IMR-90 (cell line): ENCODE results near the gene SPTLC2. TPM values are rescaled to one million over a fixed set of nuclear protein-coding genes. Genes with fewer than 3 reads are reported as not detected.

Source experiments
- ATAC-seq: fragments of 200-7000 bp; cut with Tn5 transposase; 2 replicates; pipeline ENCODE4 v1.9.1; 2020; ENCODE audit warnings: low read depth, mild to moderate bottlenecking, moderate library complexity
- BruUV-seq: library from RNA; stranded (reverse); fragments of 400-500 nt; replicated peaks from 2 replicates; lab custom pipeline; 2021; lab: Mats Ljungman, UMichigan
- CTCF ChIA-PET: fragments of 300-600 bp; formaldehyde crosslinking; extraction: SDS; loops from one replicate; lab custom pipeline; 2021; ENCODE audit warnings: antibody characterized with exemption; lab: Yijun Ruan, JAX
- POLR2A ChIA-PET: fragments of 300-600 bp; sonication (Branson Sonifier 250); formaldehyde crosslinking; loops from one replicate; lab custom pipeline; 2022; ENCODE audit warnings: antibody characterized with exemption; ENCODE audit not compliant: unreplicated experiment; lab: Charles Lee
- DNase-seq: peaks from one replicate; pipeline ENCODE4 v3.0.0; 2013
- H2AFZ ChIP-seq: replicated peaks from 2 replicates; pipeline ENCODE3; 2013; ENCODE audit warnings: low read length, mild to moderate bottlenecking; ENCODE audit not compliant: poor library complexity
- H2AK5ac ChIP-seq: 2 replicates; pipeline ENCODE4 v1.6.1; 2013; ENCODE audit warnings: low read depth, low read length, inconsistent platforms
- H2AK9ac ChIP-seq: replicated peaks from 2 replicates; pipeline ENCODE3; 2013; ENCODE audit warnings: mild to moderate bottlenecking, low read depth, low read length, moderate library complexity; ENCODE audit not compliant: poor library complexity
- H2BK120ac ChIP-seq: 2 replicates; pipeline ENCODE4 v1.6.1; 2013; ENCODE audit warnings: low read depth, low read length, inconsistent platforms
- H2BK15ac ChIP-seq: 3 replicates; pipeline ENCODE4 v1.6.1; 2013; ENCODE audit warnings: low read depth, low read length, inconsistent platforms
- H2BK20ac ChIP-seq: 2 replicates; pipeline ENCODE4 v1.6.1; 2013; ENCODE audit warnings: low read depth, mild to moderate bottlenecking, inconsistent platforms, low read length, moderate library complexity
- H2BK5ac ChIP-seq: 2 replicates; pipeline ENCODE4 v1.6.1; 2013; ENCODE audit warnings: mild to moderate bottlenecking, low read depth, low read length, inconsistent platforms; ENCODE audit not compliant: poor library complexity, severe bottlenecking
- H3K14ac ChIP-seq: replicated peaks from 2 replicates; pipeline ENCODE4 v1.6.1; 2013; ENCODE audit warnings: low read depth, low read length, inconsistent platforms
- H3K18ac ChIP-seq: 2 replicates; pipeline ENCODE4 v1.6.1; 2013; ENCODE audit warnings: low read depth, low read length, control low read depth
- H3K23ac ChIP-seq: 2 replicates; pipeline ENCODE4 v1.6.1; 2013; ENCODE audit warnings: low read depth, low read length, inconsistent platforms
- H3K27ac ChIP-seq: 2 replicates; pipeline ENCODE4 v1.5.1; 2013; ENCODE audit warnings: mild to moderate bottlenecking, control low read depth, low read length; ENCODE audit not compliant: insufficient read depth
- H3K27me3 ChIP-seq: 2 replicates; pipeline ENCODE4 v1.6.1; 2013; ENCODE audit warnings: low read length; ENCODE audit not compliant: control insufficient read depth, insufficient read depth
- H3K36me3 ChIP-seq: 2 replicates; pipeline ENCODE4 v1.6.1; 2013; ENCODE audit warnings: low read length, mixed read lengths; ENCODE audit not compliant: control insufficient read depth, insufficient read depth
- H3K4ac ChIP-seq: 2 replicates; pipeline ENCODE4 v1.6.1; 2013; ENCODE audit warnings: low read depth, low read length, inconsistent platforms
- H3K4me1 ChIP-seq: 2 replicates; pipeline ENCODE4 v1.6.1; 2013; ENCODE audit warnings: low read length, mixed read lengths; ENCODE audit not compliant: control insufficient read depth, insufficient read depth
- H3K4me2 ChIP-seq: 2 replicates; pipeline ENCODE4 v1.6.1; 2013; ENCODE audit warnings: low read depth, mild to moderate bottlenecking, control low read depth, low read length, moderate library complexity
- H3K4me3 ChIP-seq: 2 replicates; pipeline ENCODE4 v1.5.1; 2013; ENCODE audit warnings: low read depth, mild to moderate bottlenecking, control low read depth, low read length, moderate library complexity; ENCODE audit not compliant: insufficient read depth
- H3K56ac ChIP-seq: 2 replicates; pipeline ENCODE4 v1.6.1; 2013; ENCODE audit warnings: low read length, inconsistent platforms; ENCODE audit not compliant: insufficient read depth; ENCODE audit errors: extremely low read depth
- H3K79me1 ChIP-seq, 2 experiments: 2 replicates each; pipeline ENCODE4 v1.6.1; 2013; ENCODE audit warnings: low read length in 2 of 2, inconsistent platforms in 1 of 2, low read depth in 1 of 2
- H3K9ac ChIP-seq: 2 replicates; pipeline ENCODE4 v1.6.1; 2013; ENCODE audit warnings: low read depth, low read length, control low read depth
- H3K9me1 ChIP-seq: 2 replicates; pipeline ENCODE4 v1.6.1; 2013; ENCODE audit warnings: low read length, inconsistent platforms; ENCODE audit not compliant: insufficient read depth
- H3K9me3 ChIP-seq: 2 replicates; pipeline ENCODE4 v1.6.1; 2013; ENCODE audit warnings: low read length; ENCODE audit not compliant: control insufficient read depth, insufficient read depth
- H4K20me1 ChIP-seq: 2 replicates; pipeline ENCODE4 v1.6.1; 2013; ENCODE audit warnings: low read length, inconsistent platforms; ENCODE audit not compliant: insufficient read depth
- H4K5ac ChIP-seq: 2 replicates; pipeline ENCODE4 v1.6.1; 2013; ENCODE audit warnings: mild to moderate bottlenecking, low read depth, low read length, control low read depth
- H4K8ac ChIP-seq, 2 experiments: 2 replicates each; pipeline ENCODE4 v1.6.1; 2013; ENCODE audit warnings: low read depth in 2 of 2, low read length in 2 of 2, control low read depth in 1 of 2, inconsistent platforms in 1 of 2
- H4K91ac ChIP-seq: 2 replicates; pipeline ENCODE4 v1.6.1; 2013; ENCODE audit warnings: low read depth, low read length, inconsistent platforms; ENCODE audit not compliant: insufficient read depth
- BHLHE40 ChIP-seq: fragments of 150-350 bp; IDR thresholded peaks from 2 replicates; pipeline ENCODE4 v1.6.1; 2016; ENCODE audit warnings: mild to moderate bottlenecking, low read depth, low read length
- CEBPB ChIP-seq: IDR thresholded peaks from 2 replicates; pipeline ENCODE4 v1.6.1; 2012; ENCODE audit warnings: low read depth, low read length, improper control_type of control experiment
- CHD1 ChIP-seq: IDR thresholded peaks from 2 replicates; pipeline ENCODE4 v1.6.1; 2012; ENCODE audit warnings: low read depth, low read length, improper control_type of control experiment
- CTCF ChIP-seq: conservative IDR thresholded peaks from 2 replicates; pipeline ENCODE4 v1.5.1; 2012; ENCODE audit warnings: mild to moderate bottlenecking, low read depth, low read length, improper control_type of control experiment
- ELK1 ChIP-seq: fragments of 150-350 bp; IDR thresholded peaks from 2 replicates; pipeline ENCODE4 v1.6.1; 2016; ENCODE audit warnings: low read depth, mild to moderate bottlenecking, low read length, moderate library complexity, borderline replicate concordance
- FOS ChIP-seq: fragments of 150-350 bp; IDR thresholded peaks from 2 replicates; pipeline ENCODE4 v1.6.1; 2016; ENCODE audit warnings: low read depth, low read length
- MAFK ChIP-seq: IDR thresholded peaks from 2 replicates; pipeline ENCODE4 v1.6.1; 2012; ENCODE audit warnings: low read depth, low read length, improper control_type of control experiment
- MAZ ChIP-seq: IDR thresholded peaks from 2 replicates; pipeline ENCODE4 v1.6.1; 2012; ENCODE audit warnings: low read depth, mild to moderate bottlenecking, low read length, improper control_type of control experiment, moderate library complexity, borderline replicate concordance
- MXI1 ChIP-seq: IDR thresholded peaks from 2 replicates; pipeline ENCODE4 v1.6.1; 2012; ENCODE audit warnings: low read depth, mild to moderate bottlenecking, low read length, moderate library complexity, borderline replicate concordance
- NFE2L2 ChIP-seq: fragments of 150-350 bp; IDR thresholded peaks from 2 replicates; pipeline ENCODE4 v1.6.1; 2016; ENCODE audit warnings: low read depth, mild to moderate bottlenecking, low read length
- POLR2A ChIP-seq: IDR thresholded peaks from 2 replicates; pipeline ENCODE4 v1.6.1; 2012; ENCODE audit warnings: mild to moderate bottlenecking, low read depth, low read length
- RAD21 ChIP-seq: IDR thresholded peaks from 2 replicates; pipeline ENCODE4 v1.6.1; 2012; ENCODE audit warnings: low read length, improper control_type of control experiment
- RCOR1 ChIP-seq: IDR thresholded peaks from 2 replicates; pipeline ENCODE4 v1.6.1; 2012; ENCODE audit warnings: mild to moderate bottlenecking, low read length, improper control_type of control experiment; ENCODE audit not compliant: insufficient replicate concordance
- RFX5 ChIP-seq: IDR thresholded peaks from 2 replicates; pipeline ENCODE4 v1.8.0; 2012; ENCODE audit warnings: low read depth, mild to moderate bottlenecking, low read length, moderate library complexity
- SMC3 ChIP-seq: fragments of 150-350 bp; IDR thresholded peaks from 2 replicates; pipeline ENCODE4 v1.6.1; 2016; ENCODE audit warnings: low read depth, mild to moderate bottlenecking, antibody characterized with exemption, low read length, moderate library complexity
- USF2 ChIP-seq: fragments of 150-350 bp; IDR thresholded peaks from 2 replicates; pipeline ENCODE4 v1.6.1; 2017; ENCODE audit warnings: mild to moderate bottlenecking, antibody characterized with exemption, low read length, low read depth
- WGBS, 2 experiments: methylation state at CpG; one replicate each; pipeline versions ENCODE4 v1.1.5 to v1.1.7; 2013; ENCODE audit warnings: missing lambda C conversion rate in 2 of 2; ENCODE audit not compliant: insufficient read length in 1 of 2; ENCODE audit errors: extremely low coverage in 2 of 2; 5-methylcytosine and 5-hydroxymethylcytosine counted together
- dilution Hi-C: fragments of 300-500 bp; cut with HindIII; formaldehyde crosslinking; loops from one replicate; pipeline ENCODE4 v1.14.3; 2018; ENCODE audit warnings: low sequenced_read_pairs; ENCODE audit not compliant: unreplicated experiment
- in situ Hi-C: fragments of 300-500 bp; cut with MboI; formaldehyde crosslinking; loops from 3 replicates; pipeline ENCODE4 v1.14.3; 2019; ENCODE audit warnings: low sequenced_read_pairs, inconsistent platforms, mixed read lengths
- intact Hi-C: fragments of 100-400 bp; cut with micrococcal nuclease; formaldehyde crosslinking; loops from 2 replicates; pipeline ENCODE4 v1.10.0; 2022
- polyA plus RNA-seq, 3 experiments: library from polyadenylated mRNA; depleted of rRNA; stranded (reverse); fragments of >200 nt; gene quantifications; 2 replicates each; pipeline ENCODE4 v1.2.3, GENCODE V29; 2012; ENCODE audit warnings: low replicate concordance in 1 of 3
- total RNA-seq: library from RNA; depleted of rRNA; stranded (reverse); fragments of >200 nt; gene quantifications from 2 replicates; pipeline ENCODE4 v1.2.3, GENCODE V29; 2012

The SPTLC2 gene
- total and polyA plus RNA-seq, 2 of the 4 experiments (the other 2 are of a cell fraction), result 22.6 to 68.3 TPM

- WGBS, 2 experiments, result no CpG with 5 or more reads among the region's 3 CpGs
- Histone ChIP-seq H2AFZ (no peak overlapping the region), H3K4me2 (peak overlapping the region; percentile 34), H3K18ac (no peak overlapping the region; the same call in 1 of the 2 replicates), H3K4me3 (no peak overlapping the region), H3K36me3 (peaks cover 10% of the 10 kb centered on the region), H3K56ac (no peak overlapping the region), H2BK20ac (peak overlapping the region; percentile 49; the same call in 1 of the 2 replicates), H3K9me3 (no peaks in the 10 kb centered on the region), H4K5ac (no peak overlapping the region), H3K9me1 (peaks cover 18% of the 10 kb centered on the region), H3K4me1 (peaks cover 22% of the 10 kb centered on the region), H3K79me1 (peaks cover 28 to 77% of the 10 kb centered on the region in 2 experiments), H4K91ac (peak overlapping the region; percentile 24; the same call in 1 of the 2 replicates), H4K8ac (0 out of 4 replicates have a peak overlapping the region, but pooled peaks of 1 of the 2 experiments have one; percentile 26), H3K27me3 (no peaks in the 10 kb centered on the region), H4K20me1 (peaks cover 28% of the 10 kb centered on the region), H2BK5ac (no peak overlapping the region), H3K4ac (peak overlapping the region; percentile 37; the same call in 1 of the 2 replicates), H2BK120ac (no peak overlapping the region), H3K27ac (peak overlapping the region; percentile 23; the same call in 1 of the 2 replicates), H3K14ac (no peak overlapping the region; the same call in 1 of the 2 replicates), H2AK5ac (no peak overlapping the region; the same call in 1 of the 2 replicates), H2BK15ac (no peak overlapping the region; the same call in 2 of the 3 replicates), H3K9ac (no peak overlapping the region), H3K23ac (peak overlapping the region; percentile 78; the same call in 1 of the 2 replicates), H2AK9ac (no peak overlapping the region)
- no peak for TF ChIP-seq RCOR1
- TF ChIP-seq BHLHE40, result no peak
- TF ChIP-seq MAFK, result no peak
- TF ChIP-seq USF2, result no peak
- no peak for TF ChIP-seq CHD1
- TF ChIP-seq ELK1, result no peak
- no peak for TF ChIP-seq MXI1
- TF ChIP-seq NFE2L2, result no peak
- no peak for TF ChIP-seq POLR2A
- no peak for TF ChIP-seq RAD21
- TF ChIP-seq CTCF, result no peak
- TF ChIP-seq FOS, result no peak
- no peak for TF ChIP-seq MAZ
- TF ChIP-seq SMC3, result no peak
- no peak for TF ChIP-seq RFX5
- no peak for TF ChIP-seq CEBPB
- dilution Hi-C loops, result no loop called here
- intact Hi-C loops, result no loop called here
- no TSS peak for BruUV-seq
- DNase-seq (no peak), ATAC-seq (peak; percentile 60)
- in situ Hi-C loops, result no loop called here
- POLR2A ChIA-PET, result no interaction called here
- CTCF ChIA-PET, result no interaction called here
Measured at GRCh38 chr14:77599889-77600288, 16.5 kb downstream of the SPTLC2 start.
